HG03045 (cell line): ENCODE results near the gene IL18R1.
"Not testable (repeated sequence)": the region's sequence is repeated elsewhere in the genome, so short reads cannot be mapped to it uniquely, and the experiment has no call there.

Experiments
- ATAC-seq: cut with Tn5 transposase; IDR thresholded peaks from one replicate; pipeline ENCODE4 v1.9.1; 2021; ENCODE audit warnings: mild to moderate bottlenecking, moderate library complexity; ENCODE audit not compliant: unreplicated experiment

The IL18R1 gene, protein sequence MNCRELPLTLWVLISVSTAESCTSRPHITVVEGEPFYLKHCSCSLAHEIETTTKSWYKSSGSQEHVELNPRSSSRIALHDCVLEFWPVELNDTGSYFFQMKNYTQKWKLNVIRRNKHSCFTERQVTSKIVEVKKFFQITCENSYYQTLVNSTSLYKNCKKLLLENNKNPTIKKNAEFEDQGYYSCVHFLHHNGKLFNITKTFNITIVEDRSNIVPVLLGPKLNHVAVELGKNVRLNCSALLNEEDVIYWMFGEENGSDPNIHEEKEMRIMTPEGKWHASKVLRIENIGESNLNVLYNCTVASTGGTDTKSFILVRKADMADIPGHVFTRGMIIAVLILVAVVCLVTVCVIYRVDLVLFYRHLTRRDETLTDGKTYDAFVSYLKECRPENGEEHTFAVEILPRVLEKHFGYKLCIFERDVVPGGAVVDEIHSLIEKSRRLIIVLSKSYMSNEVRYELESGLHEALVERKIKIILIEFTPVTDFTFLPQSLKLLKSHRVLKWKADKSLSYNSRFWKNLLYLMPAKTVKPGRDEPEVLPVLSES

DNA sequence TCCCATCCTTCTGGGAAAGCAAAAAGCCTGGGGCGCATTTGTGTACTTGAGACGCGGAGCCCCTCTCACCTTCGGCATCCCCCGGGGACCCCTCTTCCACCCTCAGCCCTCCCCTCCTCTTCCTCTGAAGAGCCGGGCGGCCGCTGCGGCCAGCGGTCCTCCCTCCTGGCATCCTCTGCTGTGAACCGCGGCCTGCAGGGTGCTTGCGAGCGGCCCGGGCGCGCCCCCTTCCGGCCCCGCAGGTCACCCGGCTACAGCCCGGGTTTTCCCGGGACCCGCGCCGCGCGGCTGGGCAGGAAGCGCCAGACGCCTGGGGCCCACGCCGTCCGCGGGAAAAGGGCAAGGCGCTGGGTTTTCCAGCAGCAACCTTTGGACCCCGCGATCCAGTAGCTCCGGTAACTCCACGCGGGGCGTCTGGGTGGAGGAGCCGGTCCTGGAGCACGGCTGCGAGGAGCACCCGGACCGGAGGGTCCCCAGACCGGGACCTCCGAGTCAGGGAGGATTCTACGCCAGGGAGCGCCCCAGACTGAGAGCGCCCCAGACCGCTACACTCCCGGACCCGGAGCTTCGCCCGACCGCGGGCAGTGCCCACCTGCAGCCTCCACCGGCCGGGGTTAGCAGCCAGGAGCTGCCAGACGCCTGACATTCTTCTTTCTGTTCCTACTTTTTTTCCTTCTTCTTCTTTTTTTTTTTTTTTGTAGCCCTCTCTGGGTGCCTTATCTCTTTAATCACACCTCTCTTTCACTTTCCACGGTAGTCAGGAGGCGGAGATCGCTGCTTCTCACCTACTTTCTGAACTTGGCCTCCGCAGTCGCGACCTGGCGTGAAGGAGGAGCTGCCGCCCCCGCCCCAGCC, at the start of gene IL18R1:
Gene IL18R1 (plus strand): TSS at position 271 of the 855 bp plus-strand sequence. CDS start 6,865 bp downstream, outside the sequence.
- ATAC-seq: peak; percentile 91

GRCh38 chr2:102306125-102306524, 49.5 kb upstream of the IL18R1 start:
- no peak for ATAC-seq

- no peak for ATAC-seq
These were observed 44.5 kb upstream of the IL18R1 start, which contains the start of gene IL1RL1 for GRCh38 chr2:102310964-102311640. IL1RL1 (plus strand) TSS chr2:102311563; CDS start chr2:102338265, 26,702 bp downstream.

DNA sequence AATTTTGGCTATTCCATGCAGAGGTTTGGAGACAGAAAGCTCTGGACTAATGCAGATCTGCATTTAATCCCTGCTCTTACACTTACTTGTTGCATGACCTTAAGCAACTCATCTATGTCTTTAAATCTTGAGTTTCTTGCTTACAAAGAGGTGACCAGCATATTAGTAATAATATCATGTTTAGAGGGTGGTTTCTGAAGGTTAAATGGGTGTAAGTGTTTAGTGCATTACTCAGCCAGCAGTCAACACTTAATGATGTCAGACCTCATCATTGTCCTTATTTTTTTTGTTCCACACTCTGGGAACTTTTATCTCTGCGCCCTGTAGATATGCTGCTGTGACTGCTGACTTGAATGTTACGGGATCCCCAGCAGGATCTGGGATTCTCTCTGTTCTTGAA, 42.6 kb upstream of the IL18R1 start:
- ATAC-seq: no peak

- ATAC-seq: no peak
These were observed 42.1 kb upstream of the IL18R1 start for GRCh38 chr2:102313471-102313870.

- no peak for ATAC-seq
These were observed 41.6 kb upstream of the IL18R1 start for GRCh38 chr2:102313950-102314349.

GRCh38 chr2:102315921-102316320, 39.7 kb upstream of the IL18R1 start:
- ATAC-seq: no peak

- no peak for ATAC-seq
These were observed 37.9 kb upstream of the IL18R1 start for GRCh38 chr2:102317715-102318114.

DNA sequence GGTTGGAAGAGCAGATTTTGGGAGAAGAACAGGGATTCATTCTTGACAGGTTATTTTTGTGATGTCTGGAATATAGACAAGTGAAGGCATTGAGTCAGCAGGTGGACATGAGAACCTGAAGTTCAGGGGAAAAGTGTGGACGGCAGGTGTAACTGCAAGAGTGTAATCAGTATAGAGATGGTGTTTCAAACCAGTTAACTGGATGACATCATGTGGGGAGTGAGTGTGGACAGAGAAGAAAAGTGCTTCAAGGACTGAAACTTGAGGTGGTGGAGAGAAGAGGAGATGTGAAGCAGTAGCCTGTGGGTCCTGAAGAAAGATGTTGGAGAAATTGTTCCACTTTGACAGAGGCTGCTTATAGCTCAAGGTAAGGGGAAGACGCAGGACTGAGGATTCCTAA, 37.2 kb upstream of the IL18R1 start:
- ATAC-seq: no peak

- ATAC-seq: no peak
These were observed 33.5 kb upstream of the IL18R1 start for GRCh38 chr2:102321941-102322719.

DNA sequence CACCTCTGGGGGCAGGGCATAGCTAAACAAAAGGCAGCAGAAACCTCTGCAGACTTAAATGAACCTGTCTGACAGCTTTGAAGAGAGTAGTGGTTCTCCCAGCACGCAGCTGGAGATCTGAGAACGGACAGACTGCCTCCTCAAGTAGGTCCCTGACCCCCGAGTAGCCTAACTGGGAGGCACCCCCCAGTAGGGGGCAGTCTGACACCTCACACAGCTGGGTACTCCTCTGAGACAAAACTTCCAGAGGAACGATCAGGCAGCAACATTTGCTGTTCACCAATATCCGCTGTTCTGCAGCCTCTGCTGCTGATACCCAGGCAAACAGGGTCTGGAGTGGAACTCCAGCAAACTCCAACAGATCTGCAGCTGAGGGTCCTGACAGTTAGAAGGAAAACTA, 30.7 kb upstream of the IL18R1 start:
- not testable (repeated sequence) for ATAC-seq

- ATAC-seq: no peak
These were observed 24.1 kb upstream of the IL18R1 start for GRCh38 chr2:102331311-102331980.

DNA sequence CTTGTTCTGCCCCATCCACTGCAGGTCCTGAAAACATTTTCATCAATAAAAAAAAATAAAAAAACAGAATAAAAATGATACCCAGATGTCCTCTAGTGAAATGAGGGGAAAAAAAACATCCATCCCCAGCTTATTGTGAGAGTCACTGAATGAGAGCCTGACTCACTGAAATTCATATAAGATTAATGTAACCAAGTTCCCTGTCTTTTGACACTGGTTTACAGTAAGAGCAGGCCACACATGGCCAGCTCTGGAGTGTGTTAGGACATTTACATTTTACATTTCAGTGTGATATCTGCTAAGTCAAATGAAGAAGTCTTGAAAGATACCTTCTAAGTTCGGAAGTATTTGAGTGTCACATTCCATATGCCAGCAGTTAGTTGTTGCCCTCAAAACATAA, 21.1 kb upstream of the IL18R1 start:
- ATAC-seq: no peak

GRCh38 chr2:102335871-102336366, 19.7 kb upstream of the IL18R1 start:
- ATAC-seq: no peak

GRCh38 chr2:102336502-102336945, 19.1 kb upstream of the IL18R1 start:
- no peak for ATAC-seq

DNA sequence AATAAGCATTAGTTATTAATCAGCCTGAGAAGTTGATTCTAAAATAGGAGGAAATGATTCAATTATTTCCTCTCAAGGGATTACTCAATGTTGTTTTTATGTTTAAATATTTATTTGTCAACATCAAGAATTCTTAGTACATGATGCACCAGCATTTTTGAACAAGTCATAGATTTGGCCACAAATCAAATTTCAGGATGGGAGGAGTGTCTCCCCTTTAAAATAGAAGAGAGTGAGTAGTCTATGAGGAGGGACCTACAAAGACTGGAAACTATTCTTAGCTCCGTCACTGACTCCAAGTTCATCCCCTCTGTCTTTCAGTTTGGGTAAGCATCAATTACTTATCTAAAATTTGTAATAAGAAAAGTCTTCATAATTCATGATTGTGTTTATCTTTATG, 18.6 kb upstream of the IL18R1 start:
- no peak for ATAC-seq

DNA sequence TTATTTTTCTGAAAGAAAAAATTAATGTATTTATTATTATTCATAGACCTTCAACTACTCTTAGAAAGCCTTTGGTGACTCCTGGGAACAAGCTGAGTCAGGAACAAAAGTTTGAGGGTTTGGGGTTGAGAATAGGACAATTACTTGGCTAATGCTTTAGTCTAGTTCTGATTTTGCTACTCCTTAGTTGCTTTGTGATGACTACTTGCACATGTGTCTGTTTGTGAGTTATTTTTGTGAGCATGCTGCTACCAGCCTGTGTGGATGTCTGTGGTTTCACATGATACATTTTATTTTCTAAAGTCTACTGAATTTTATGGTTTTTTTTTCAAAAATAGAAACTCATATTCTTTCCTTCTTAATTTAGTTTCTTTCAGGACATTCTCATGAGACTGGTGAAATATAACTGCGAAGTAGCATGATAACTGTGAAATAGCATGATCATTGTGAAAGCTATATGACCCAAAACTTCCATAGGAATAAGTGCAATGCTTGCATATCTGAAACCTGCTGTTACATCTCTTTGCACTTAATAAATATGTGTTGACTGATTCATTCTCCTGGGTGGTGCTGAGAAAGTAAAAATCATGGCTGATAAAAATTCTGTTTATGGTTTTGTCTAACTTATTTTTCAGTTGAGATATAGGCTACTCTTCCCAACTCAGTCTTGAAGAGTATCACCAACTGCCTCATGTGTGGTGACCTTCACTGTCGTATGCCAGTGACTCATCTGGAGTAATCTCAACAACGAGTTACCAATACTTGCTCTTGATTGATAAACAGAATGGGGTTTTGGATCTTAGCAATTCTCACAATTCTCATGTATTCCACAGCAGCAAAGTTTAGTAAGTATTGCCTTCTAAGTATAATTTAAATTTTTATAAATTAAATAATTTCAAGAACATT, 17.9 kb upstream of the IL18R1 start:
- ATAC-seq: no peak

DNA sequence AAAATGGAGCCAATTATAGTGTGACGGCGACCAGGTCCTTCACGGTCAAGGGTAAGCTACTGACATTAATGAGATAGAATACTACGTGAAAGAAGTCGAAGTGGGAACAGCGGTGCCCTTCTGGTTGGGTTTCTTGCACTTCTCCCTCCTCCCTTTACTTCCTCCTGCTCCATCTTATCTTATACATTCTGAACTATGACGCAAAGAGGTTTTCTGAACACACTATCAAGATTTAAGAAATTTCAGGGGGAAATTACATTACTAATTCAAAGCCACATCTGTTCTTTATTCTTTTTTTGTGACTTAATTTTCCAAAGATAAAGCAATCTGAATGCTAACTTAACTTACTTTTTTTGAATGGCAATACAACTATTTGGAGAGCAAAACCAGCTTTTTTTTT, 14.8 kb upstream of the IL18R1 start:
- no peak for ATAC-seq
